ENCODE data around the gene SV2C. TPM values are rescaled to one million over a fixed set of nuclear protein-coding genes. Genes with fewer than 3 reads are reported as not detected.

Gene SV2C
- total RNA-seq, 1 experiment from 2014 or later, result not detected

GRCh38 chr5:76372323-76373054 lies 289.3 kb downstream of the SV2C start:
- ChIA-PET CTCF (interaction anchor here (1.1 to 1.4 kb wide), 2 partner anchors 34 to 169 kb away, joined by 3 to 4 read pairs; no protein-coding TSS in a partner anchor), POLR2A (interaction anchor here (1.1 to 1.3 kb wide), 2 partner anchors 12 to 657 kb away, joined by 4 to 5 read pairs; partner anchors contain the start of gene AGGF1)
- Mint-ChIP-seq H3K36me3 (ENCODE audit: insufficient read depth, unreplicated experiment) (no peaks in the 10 kb centered on the region), H3K27ac (ENCODE audit: low read depth, unreplicated experiment) (no peak overlapping the region), H3K4me1 (ENCODE audit: insufficient read depth, unreplicated experiment) (peaks cover 14% of the 10 kb centered on the region), H3K27me3 (ENCODE audit: insufficient read depth, unreplicated experiment) (no peaks in the 10 kb centered on the region), H3K9me3 (ENCODE audit: unreplicated experiment) (peaks cover 7% of the 10 kb centered on the region), H3K4me3 (ENCODE audit: unreplicated experiment) (no peak overlapping the region)
- no TSS peak for BruUV-seq (replicated peaks)
- no peak for TF ChIP-seq CTCF (IDR thresholded peaks at IDR 0.05; ENCODE audit: unreplicated experiment)
- intact Hi-C loops (cut with micrococcal nuclease), result no loop called here
- DNase-seq (ENCODE audit: unreplicated experiment), result peak; percentile 90

- no peaks in the 10 kb centered on the region for H3K27me3 Mint-ChIP-seq (ENCODE audit: insufficient read depth, unreplicated experiment)
- H3K27ac Mint-ChIP-seq (ENCODE audit: low read depth, unreplicated experiment), result no peak overlapping the region
- H3K9me3 Mint-ChIP-seq (ENCODE audit: unreplicated experiment), result no peaks in the 10 kb centered on the region
- intact Hi-C loops (cut with micrococcal nuclease), result no loop called here
- H3K4me1 Mint-ChIP-seq (ENCODE audit: insufficient read depth, unreplicated experiment), result peaks cover 8% of the 10 kb centered on the region
- no peak for TF ChIP-seq CTCF (IDR thresholded peaks at IDR 0.05; ENCODE audit: unreplicated experiment)
- BruUV-seq (replicated peaks), result no TSS peak
- H3K36me3 Mint-ChIP-seq (ENCODE audit: insufficient read depth, unreplicated experiment), result no peaks in the 10 kb centered on the region
- H3K4me3 Mint-ChIP-seq (ENCODE audit: unreplicated experiment), result no peak overlapping the region
- ChIA-PET CTCF (no interaction called here), POLR2A (interaction anchor here (0.6 to 1.3 kb wide), 3 partner anchors 9 to 724 kb away, joined by 3 to 4 read pairs (median 3); no protein-coding TSS in a partner anchor)
- no peak for DNase-seq (ENCODE audit: unreplicated experiment)
Observed at GRCh38 chr5:76376148-76376865, 293.1 kb downstream of the SV2C start.

- Mint-ChIP-seq H3K4me3 (ENCODE audit: unreplicated experiment) (no peak overlapping the region), H3K9me3 (ENCODE audit: unreplicated experiment) (no peaks in the 10 kb centered on the region), H3K27ac (ENCODE audit: low read depth, unreplicated experiment) (no peak overlapping the region), H3K36me3 (ENCODE audit: insufficient read depth, unreplicated experiment) (no peaks in the 10 kb centered on the region), H3K27me3 (ENCODE audit: insufficient read depth, unreplicated experiment) (no peaks in the 10 kb centered on the region), H3K4me1 (ENCODE audit: insufficient read depth, unreplicated experiment) (peaks cover 8% of the 10 kb centered on the region)
- CTCF ChIA-PET, result no interaction called here
- no peak for TF ChIP-seq CTCF (IDR thresholded peaks at IDR 0.05; ENCODE audit: unreplicated experiment)
- intact Hi-C loops (cut with micrococcal nuclease), result no loop called here
- no TSS peak for BruUV-seq (replicated peaks)
- POLR2A ChIA-PET, result interaction anchor here (1.3 kb wide), 1 partner anchor 9 kb away, joined by 4 read pairs; no protein-coding TSS in a partner anchor
- no peak for DNase-seq (ENCODE audit: unreplicated experiment)
Observed at GRCh38 chr5:76376866-76377230, 293.7 kb downstream of the SV2C start.

- CTCF ChIA-PET, result interaction anchor here (1.0 kb wide), 1 partner anchor 204 kb away, joined by 3 read pairs; no protein-coding TSS in a partner anchor
Observed at GRCh38 chr5:76378355-76378754, 295.2 kb downstream of the SV2C start.

More at GRCh38 chr5:76378355-76378754, 295.2 kb downstream of the SV2C start:
- H3K36me3 Mint-ChIP-seq (ENCODE audit: insufficient read depth, unreplicated experiment), result no peaks in the 10 kb centered on the region
- H3K4me3 Mint-ChIP-seq (ENCODE audit: unreplicated experiment), result no peak overlapping the region
- no peak overlapping the region for H3K27ac Mint-ChIP-seq (ENCODE audit: low read depth, unreplicated experiment)
- intact Hi-C loops (cut with micrococcal nuclease), result no loop called here
- no peaks in the 10 kb centered on the region for H3K9me3 Mint-ChIP-seq (ENCODE audit: unreplicated experiment)
- DNase-seq (ENCODE audit: unreplicated experiment), result no peak
- POLR2A ChIA-PET, result no interaction called here
- BruUV-seq (replicated peaks), result no TSS peak
- TF ChIP-seq CTCF (IDR thresholded peaks at IDR 0.05; ENCODE audit: unreplicated experiment), result no peak
- no peaks in the 10 kb centered on the region for H3K4me1 Mint-ChIP-seq (ENCODE audit: insufficient read depth, unreplicated experiment)
- H3K27me3 Mint-ChIP-seq (ENCODE audit: insufficient read depth, unreplicated experiment), result no peaks in the 10 kb centered on the region
